ENCODE measurements around the gene HSD17B12.
"Not testable (repeated sequence)": the region's sequence is repeated elsewhere in the genome, so short reads cannot be mapped to it uniquely, and the experiment has no call there.

HSD17B12 gene

GRCh38 chr11:43758927-43759326 lies 78.4 kb downstream of the HSD17B12 start:
- Histone ChIP-seq H2AFZ (ENCODE audit: low read length) (no peak overlapping the region), H3F3A (ENCODE audit: insufficient read depth, low read length) (no peaks in the 10 kb centered on the region), H3K9me3 (ENCODE audit: low read length) (no peaks in the 10 kb centered on the region), H3K4me2 (ENCODE audit: low read length) (no peak overlapping the region), H3K4me1 (ENCODE audit: insufficient read depth, low read length, severe bottlenecking) (no peaks in the 10 kb centered on the region), H3K36me3 (ENCODE audit: insufficient read depth, low read length) (peaks cover 49% of the 10 kb centered on the region), H3K4me3 (ENCODE audit: low read depth, low read length, poor library complexity, severe bottlenecking) (no peak overlapping the region), H3K79me2 (ENCODE audit: insufficient read depth, low read length) (no peaks in the 10 kb centered on the region), H3K27me3 (ENCODE audit: insufficient read depth, low read length) (no peaks in the 10 kb centered on the region), H3K9me2 (ENCODE audit: low read depth, low read length) (no peaks in the 10 kb centered on the region), H3K27ac (ENCODE audit: low read depth, low read length, poor library complexity, severe bottlenecking) (no peak overlapping the region), H3K9ac (ENCODE audit: low read length) (no peak overlapping the region), H4K20me1 (ENCODE audit: insufficient read depth, low read length) (no peaks in the 10 kb centered on the region)
- TF ChIP-seq, protein P1, sequence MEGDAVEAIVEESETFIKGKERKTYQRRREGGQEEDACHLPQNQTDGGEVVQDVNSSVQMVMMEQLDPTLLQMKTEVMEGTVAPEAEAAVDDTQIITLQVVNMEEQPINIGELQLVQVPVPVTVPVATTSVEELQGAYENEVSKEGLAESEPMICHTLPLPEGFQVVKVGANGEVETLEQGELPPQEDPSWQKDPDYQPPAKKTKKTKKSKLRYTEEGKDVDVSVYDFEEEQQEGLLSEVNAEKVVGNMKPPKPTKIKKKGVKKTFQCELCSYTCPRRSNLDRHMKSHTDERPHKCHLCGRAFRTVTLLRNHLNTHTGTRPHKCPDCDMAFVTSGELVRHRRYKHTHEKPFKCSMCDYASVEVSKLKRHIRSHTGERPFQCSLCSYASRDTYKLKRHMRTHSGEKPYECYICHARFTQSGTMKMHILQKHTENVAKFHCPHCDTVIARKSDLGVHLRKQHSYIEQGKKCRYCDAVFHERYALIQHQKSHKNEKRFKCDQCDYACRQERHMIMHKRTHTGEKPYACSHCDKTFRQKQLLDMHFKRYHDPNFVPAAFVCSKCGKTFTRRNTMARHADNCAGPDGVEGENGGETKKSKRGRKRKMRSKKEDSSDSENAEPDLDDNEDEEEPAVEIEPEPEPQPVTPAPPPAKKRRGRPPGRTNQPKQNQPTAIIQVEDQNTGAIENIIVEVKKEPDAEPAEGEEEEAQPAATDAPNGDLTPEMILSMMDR (IDR thresholded peaks at IDR 0.05; ENCODE audit: low read length), result no peak
- no peak for TF ChIP-seq EZH2 (IDR thresholded peaks at IDR 0.05; ENCODE audit: borderline replicate concordance, low read length)

DNA sequence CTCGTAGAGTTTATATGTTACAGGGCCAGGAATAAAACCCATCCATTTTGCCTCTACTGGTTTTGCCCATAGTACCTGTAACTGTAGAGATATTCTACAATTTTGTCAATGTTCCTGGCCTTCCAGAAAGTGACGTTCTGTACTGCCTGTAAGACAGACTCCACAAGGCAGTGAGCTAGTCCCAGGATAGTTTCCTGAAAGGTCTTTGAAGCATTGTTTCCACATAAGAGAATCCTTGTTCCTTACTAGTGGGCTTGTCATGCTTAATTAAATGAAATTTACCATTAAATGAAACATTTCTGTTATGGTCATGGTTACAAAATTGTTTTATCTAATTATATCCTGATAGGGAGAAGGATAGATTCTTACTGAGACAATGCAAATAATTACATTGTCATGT lies 80.4 kb downstream of the HSD17B12 start:
- Histone ChIP-seq H3K9me3 (ENCODE audit: low read length) (no peaks in the 10 kb centered on the region), H3K27me3 (ENCODE audit: insufficient read depth, low read length) (no peaks in the 10 kb centered on the region), H3K27ac (ENCODE audit: low read depth, low read length, poor library complexity, severe bottlenecking) (no peak overlapping the region), H3K4me2 (ENCODE audit: low read length) (no peak overlapping the region), H3F3A (ENCODE audit: insufficient read depth, low read length) (no peaks in the 10 kb centered on the region), H4K20me1 (ENCODE audit: insufficient read depth, low read length) (no peaks in the 10 kb centered on the region), H3K9ac (ENCODE audit: low read length) (no peak overlapping the region), H3K4me3 (ENCODE audit: low read depth, low read length, poor library complexity, severe bottlenecking) (no peak overlapping the region), H3K4me1 (ENCODE audit: insufficient read depth, low read length, severe bottlenecking) (no peaks in the 10 kb centered on the region), H3K9me2 (ENCODE audit: low read depth, low read length) (no peaks in the 10 kb centered on the region), H3K79me2 (ENCODE audit: insufficient read depth, low read length) (no peaks in the 10 kb centered on the region), H3K36me3 (ENCODE audit: insufficient read depth, low read length) (peaks cover 29% of the 10 kb centered on the region), H2AFZ (ENCODE audit: low read length) (no peak overlapping the region)
- TF ChIP-seq, protein P1 (IDR thresholded peaks at IDR 0.05; ENCODE audit: low read length), result no peak
- TF ChIP-seq EZH2 (IDR thresholded peaks at IDR 0.05; ENCODE audit: borderline replicate concordance, low read length), result no peak

GRCh38 chr11:43765194-43765593 lies 84.7 kb downstream of the HSD17B12 start:
- no peak for TF ChIP-seq EZH2 (IDR thresholded peaks at IDR 0.05; ENCODE audit: borderline replicate concordance, low read length)
- TF ChIP-seq, protein P1 (IDR thresholded peaks at IDR 0.05; ENCODE audit: low read length), result no peak
- H3K4me1 ChIP-seq (ENCODE audit: insufficient read depth, low read length, severe bottlenecking), result no peaks in the 10 kb centered on the region
- H3K9ac ChIP-seq (ENCODE audit: low read length), result no peak overlapping the region
- no peaks in the 10 kb centered on the region for H4K20me1 ChIP-seq (ENCODE audit: insufficient read depth, low read length)
- H2AFZ ChIP-seq (ENCODE audit: low read length), result no peak overlapping the region
- no peaks in the 10 kb centered on the region for H3F3A ChIP-seq (ENCODE audit: insufficient read depth, low read length)
- H3K9me3 ChIP-seq (ENCODE audit: low read length), result 0 out of 2 replicates have a peak, but pooled peaks cover 3% of the 10 kb centered on the region
- no peaks in the 10 kb centered on the region for H3K9me2 ChIP-seq (ENCODE audit: low read depth, low read length)
- no peak overlapping the region for H3K27ac ChIP-seq (ENCODE audit: low read depth, low read length, poor library complexity, severe bottlenecking)
- no peak overlapping the region for H3K4me3 ChIP-seq (ENCODE audit: low read depth, low read length, poor library complexity, severe bottlenecking)
- no peak overlapping the region for H3K4me2 ChIP-seq (ENCODE audit: low read length)
- peaks cover 15% of the 10 kb centered on the region for H3K36me3 ChIP-seq (ENCODE audit: insufficient read depth, low read length)
- no peaks in the 10 kb centered on the region for H3K79me2 ChIP-seq (ENCODE audit: insufficient read depth, low read length)
- H3K27me3 ChIP-seq (ENCODE audit: insufficient read depth, low read length), result no peaks in the 10 kb centered on the region

DNA sequence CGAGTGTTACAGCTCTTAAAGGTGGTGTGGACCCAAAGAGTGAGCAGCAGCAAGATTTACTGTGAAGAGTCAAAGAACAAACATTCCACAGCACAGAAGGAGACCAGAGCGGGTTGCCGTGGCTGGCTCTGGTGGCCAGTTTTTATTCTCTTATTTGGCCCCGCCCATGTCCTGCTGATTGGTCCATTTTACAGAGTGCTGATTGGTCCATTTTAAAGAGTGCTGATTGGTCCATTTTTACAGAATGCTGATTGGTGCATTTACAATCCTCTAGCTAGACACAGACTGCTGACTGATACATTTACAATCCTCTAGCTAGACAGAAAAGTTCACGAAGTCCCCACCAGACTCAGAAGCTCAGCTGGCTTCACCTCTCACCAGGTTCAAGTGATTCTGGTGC lies 88.1 kb downstream of the HSD17B12 start:
- not testable (repeated sequence) for H3K27me3 ChIP-seq (ENCODE audit: insufficient read depth, low read length); H3K4me2 ChIP-seq (ENCODE audit: low read length); H3K79me2 ChIP-seq (ENCODE audit: insufficient read depth, low read length); H3K9me3 ChIP-seq (ENCODE audit: low read length); H3K27ac ChIP-seq (ENCODE audit: low read depth, low read length, poor library complexity, severe bottlenecking); H3F3A ChIP-seq (ENCODE audit: insufficient read depth, low read length); H4K20me1 ChIP-seq (ENCODE audit: insufficient read depth, low read length); H3K9me2 ChIP-seq (ENCODE audit: low read depth, low read length); H2AFZ ChIP-seq (ENCODE audit: low read length); H3K4me1 ChIP-seq (ENCODE audit: insufficient read depth, low read length, severe bottlenecking); H3K4me3 ChIP-seq (ENCODE audit: low read depth, low read length, poor library complexity, severe bottlenecking); H3K9ac ChIP-seq (ENCODE audit: low read length)
- H3K36me3 ChIP-seq (ENCODE audit: insufficient read depth, low read length), result peaks cover 16% of the 10 kb centered on the region

Measured in OCI-LY1 (cell line).